Lung (tissue), 12 donors: ENCODE measurements around the gene TRAT1. TPM values are rescaled to one million over a fixed set of nuclear protein-coding genes. Genes with fewer than 3 reads are reported as not detected.

ENCODE experiments used
- ATAC-seq: fragments of 200-7000 bp; cut with Tn5 transposase; one replicate; pipeline ENCODE4 v1.9.1; 2020; ENCODE audit warnings: moderate number of reproducible peaks; ENCODE audit not compliant: insufficient read depth, low FRiP score
- DNase-seq, 3 donors: peaks; one replicate each; pipeline ENCODE4 v3.0.0-alpha.2; 2013 to 2017
- H3K27ac ChIP-seq, 2 donors: one replicate each; pipeline ENCODE4 v1.5.1; 2013; ENCODE audit warnings: mild to moderate bottlenecking in 2 of 2, moderate library complexity in 2 of 2, control low read depth in 1 of 2, inconsistent platforms in 1 of 2, low read depth in 1 of 2, low read length in 1 of 2
- H3K27me3 ChIP-seq, 3 donors: one replicate each; pipeline ENCODE4 v1.5.1; 2013; ENCODE audit warnings: low read length in 2 of 3; ENCODE audit not compliant: control insufficient read depth in 3 of 3, insufficient read depth in 3 of 3
- H3K36me3 ChIP-seq, 4 donors: one replicate each; pipeline ENCODE4 v1.5.1; 2013; ENCODE audit warnings: low read length in 4 of 4, mild to moderate bottlenecking in 1 of 4, moderate library complexity in 1 of 4; ENCODE audit not compliant: control insufficient read depth in 4 of 4, insufficient read depth in 4 of 4
- H3K4me1 ChIP-seq, 5 donors: one replicate each; pipeline ENCODE4 v1.5.1; 2013; ENCODE audit warnings: low read length in 5 of 5, mild to moderate bottlenecking in 2 of 5, moderate library complexity in 1 of 5; ENCODE audit not compliant: control insufficient read depth in 5 of 5, insufficient read depth in 5 of 5
- H3K4me3 ChIP-seq: one replicate; pipeline ENCODE4 v1.5.1; 2013; ENCODE audit warnings: mild to moderate bottlenecking, control low read depth, moderate library complexity
- H3K9ac ChIP-seq, 2 donors: one replicate each; pipeline ENCODE4 v1.5.1; 2013; ENCODE audit warnings: low read length in 2 of 2, control low read depth in 1 of 2; ENCODE audit not compliant: insufficient read depth in 1 of 2
- H3K9me3 ChIP-seq, 4 donors: one replicate each; pipeline ENCODE4 v1.5.1; 2013; ENCODE audit warnings: low read length in 3 of 4, mild to moderate bottlenecking in 1 of 4, moderate library complexity in 1 of 4; ENCODE audit not compliant: control insufficient read depth in 4 of 4, insufficient read depth in 3 of 4
- WGBS, 2 donors: extraction: QIAGEN DNeasy Blood & Tissue Kit; methylation state at CpG; one replicate each; pipeline ENCODE4 v1.1.7; 2013; 5-methylcytosine and 5-hydroxymethylcytosine counted together
- polyA plus RNA-seq, 2 donors: library from polyadenylated mRNA; stranded (reverse); fragments of 200-250 nt; gene quantifications; one replicate each; pipeline ENCODE4 v1.2.1, GENCODE V29; 2013
- total RNA-seq, 2 donors: library from RNA; depleted of rRNA in 1 of 2; stranded (reverse); fragments of >200 nt in 1 of 2; gene quantifications; one replicate each; pipeline ENCODE4 v1.2.1, GENCODE V29; 2014 to 2021
- TF ChIP-seq, protein P1 (sequence below): IDR thresholded peaks from 2 replicates; pipeline ENCODE4 v1.5.1; 2012; ENCODE audit warnings: mild to moderate bottlenecking; ENCODE audit errors: control extremely low read depth, extremely low read depth
- donor health status: control.
- donor health status: control.
- donor health status: Bipolar disorder and iron deficiency.
- donor health status: healthy.
- donor health status: DM: yes; HTN: yes; CAD: no.

The TRAT1 gene
- total and polyA plus RNA-seq, 4 donors = 0.22 to 2.4 (median 0.46) TPM

DNA sequence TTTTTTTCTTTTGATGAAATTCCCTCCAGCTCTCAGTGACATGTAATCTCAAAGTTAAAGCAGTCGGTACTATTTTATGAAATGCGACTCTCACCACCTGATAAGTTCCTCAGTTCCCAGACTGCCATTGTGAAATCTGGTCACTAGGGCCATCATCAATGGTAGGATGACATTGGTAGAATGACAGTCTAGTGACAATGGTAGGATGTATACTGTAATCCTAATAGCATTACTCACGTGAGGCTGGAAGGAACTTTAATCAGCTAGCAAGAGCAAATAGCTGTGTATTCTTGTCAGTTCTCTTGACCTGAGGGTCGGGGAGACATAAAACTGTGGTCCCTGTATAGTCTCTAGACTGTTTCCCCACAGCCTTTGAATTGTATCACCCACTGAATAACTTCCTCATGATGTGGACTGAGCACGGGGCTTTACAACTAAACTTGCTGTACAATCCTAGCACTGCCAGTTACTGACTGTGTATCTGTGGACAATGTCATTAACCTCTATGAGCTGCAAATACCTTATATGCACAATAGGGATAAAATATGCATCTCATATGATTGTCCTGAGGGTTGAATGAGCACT is 23.2 kb downstream of the TRAT1 start:
- TF ChIP-seq, protein P1, sequence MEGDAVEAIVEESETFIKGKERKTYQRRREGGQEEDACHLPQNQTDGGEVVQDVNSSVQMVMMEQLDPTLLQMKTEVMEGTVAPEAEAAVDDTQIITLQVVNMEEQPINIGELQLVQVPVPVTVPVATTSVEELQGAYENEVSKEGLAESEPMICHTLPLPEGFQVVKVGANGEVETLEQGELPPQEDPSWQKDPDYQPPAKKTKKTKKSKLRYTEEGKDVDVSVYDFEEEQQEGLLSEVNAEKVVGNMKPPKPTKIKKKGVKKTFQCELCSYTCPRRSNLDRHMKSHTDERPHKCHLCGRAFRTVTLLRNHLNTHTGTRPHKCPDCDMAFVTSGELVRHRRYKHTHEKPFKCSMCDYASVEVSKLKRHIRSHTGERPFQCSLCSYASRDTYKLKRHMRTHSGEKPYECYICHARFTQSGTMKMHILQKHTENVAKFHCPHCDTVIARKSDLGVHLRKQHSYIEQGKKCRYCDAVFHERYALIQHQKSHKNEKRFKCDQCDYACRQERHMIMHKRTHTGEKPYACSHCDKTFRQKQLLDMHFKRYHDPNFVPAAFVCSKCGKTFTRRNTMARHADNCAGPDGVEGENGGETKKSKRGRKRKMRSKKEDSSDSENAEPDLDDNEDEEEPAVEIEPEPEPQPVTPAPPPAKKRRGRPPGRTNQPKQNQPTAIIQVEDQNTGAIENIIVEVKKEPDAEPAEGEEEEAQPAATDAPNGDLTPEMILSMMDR = no peak

DNA sequence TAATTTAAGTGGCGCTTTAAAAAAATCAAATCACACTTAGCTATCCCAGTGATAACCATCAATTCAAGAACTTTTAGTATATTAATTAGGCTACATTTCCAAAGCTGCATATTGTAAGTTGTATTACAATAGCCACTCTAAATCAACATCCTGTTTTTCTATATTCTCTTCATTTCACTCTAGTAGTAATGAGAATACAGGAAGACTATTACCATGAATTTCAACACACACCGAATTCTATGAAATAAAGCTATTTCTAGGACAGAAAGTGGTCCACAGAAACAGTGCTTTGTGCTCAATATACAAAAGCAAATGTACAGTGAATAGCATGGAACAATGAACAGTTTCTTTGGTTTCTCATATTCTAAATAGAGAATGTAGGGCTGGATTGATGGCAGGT is 24.6 kb downstream of the TRAT1 start:
- Histone ChIP-seq H3K36me3 (no peaks in the 10 kb centered on the region), H3K27ac (no peak overlapping the region), H3K4me1 (no peaks in the 10 kb centered on the region), H3K27me3 (no peaks in the 10 kb centered on the region), H3K4me3 (no peak overlapping the region), H3K9ac (no peak overlapping the region), H3K9me3 (no peaks in the 10 kb centered on the region)
- WGBS, 2 donors = 80 to 92% methylated on average over 2 of the region's 2 CpGs
- no peak for DNase-seq
- ATAC-seq = no peak
- TF ChIP-seq, protein P1 = no peak

More for the DNA sequence above, 23.2 kb downstream of the TRAT1 start:
- DNase-seq = no peak
- H3K36me3 ChIP-seq = no peaks in the 10 kb centered on the region
- ATAC-seq = no peak
- no peak overlapping the region for H3K27ac ChIP-seq
- H3K9me3 ChIP-seq = no peaks in the 10 kb centered on the region
- H3K9ac ChIP-seq = no peak overlapping the region
- no peaks in the 10 kb centered on the region for H3K27me3 ChIP-seq
- no peak overlapping the region for H3K4me3 ChIP-seq
- H3K4me1 ChIP-seq = no peaks in the 10 kb centered on the region
- 72 to 80% methylated on average over 5 of the region's 5 CpGs for WGBS, 2 donors

DNA sequence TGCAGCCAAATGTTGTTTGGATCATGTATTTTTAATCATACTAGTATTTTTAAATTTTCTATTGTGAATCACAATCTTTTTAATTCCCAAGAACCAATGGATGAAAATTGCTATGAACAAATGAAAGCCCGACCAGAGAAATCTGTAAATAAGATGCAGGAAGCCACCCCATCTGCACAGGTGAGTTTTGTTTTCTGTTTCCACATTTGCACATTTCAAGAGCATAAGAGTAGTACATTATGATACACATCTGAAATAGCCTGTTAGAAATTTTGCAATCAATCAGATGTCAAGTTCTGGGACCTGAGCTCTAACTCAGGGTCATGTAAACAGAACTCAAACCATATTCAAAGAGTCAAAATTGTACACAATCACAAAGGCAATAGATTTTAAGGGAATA is 26.5 kb downstream of the TRAT1 start:
- DNase-seq = no peak
- H3K27ac ChIP-seq = no peak overlapping the region
- H3K9ac ChIP-seq = no peak overlapping the region
- H3K36me3 ChIP-seq = no peaks in the 10 kb centered on the region
- no peaks in the 10 kb centered on the region for H3K9me3 ChIP-seq
- no peak overlapping the region for H3K4me3 ChIP-seq
- ATAC-seq = no peak
- H3K27me3 ChIP-seq = no peaks in the 10 kb centered on the region
- WGBS, 2 donors = 88 to 92% methylated on average over 1 of the region's 1 CpG
- TF ChIP-seq, protein P1 = no peak
- no peaks in the 10 kb centered on the region for H3K4me1 ChIP-seq

DNA sequence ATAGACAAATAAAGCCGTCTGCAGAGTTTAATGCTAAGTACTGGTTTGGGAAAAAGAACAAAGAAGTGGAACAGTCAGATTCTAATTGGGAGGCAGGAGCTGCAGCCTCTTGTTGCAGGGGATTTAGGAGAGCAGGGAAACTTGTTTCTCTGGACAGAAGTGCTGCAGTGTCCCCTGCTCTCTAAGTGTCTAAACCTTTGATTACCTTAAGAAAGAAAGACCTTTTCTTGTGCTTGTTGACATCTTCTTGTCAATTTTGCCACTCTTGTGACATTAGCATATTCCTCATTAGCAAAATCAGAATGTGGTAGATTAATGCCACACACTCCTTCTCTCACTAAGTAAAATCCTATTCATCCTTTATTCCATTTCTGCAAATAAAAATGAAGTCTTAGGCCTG is 38.8 kb downstream of the TRAT1 start:
- WGBS, 2 donors = 48 to 49% methylated on average over 1 of the region's 1 CpG
- H3K4me3 ChIP-seq = no peak overlapping the region
- no peaks in the 10 kb centered on the region for H3K4me1 ChIP-seq
- TF ChIP-seq, protein P1 = no peak
- no peaks in the 10 kb centered on the region for H3K36me3 ChIP-seq
- no peak overlapping the region for H3K9ac ChIP-seq
- no peaks in the 10 kb centered on the region for H3K27me3 ChIP-seq
- no peaks in the 10 kb centered on the region for H3K9me3 ChIP-seq
- ATAC-seq (no peak), DNase-seq (no peak)
- H3K27ac ChIP-seq = no peak overlapping the region
